Bronchial epithelial cell (primary cell): ENCODE measurements around the gene THBS1. TPM values are rescaled to one million over a fixed set of nuclear protein-coding genes. Genes with fewer than 3 reads are reported as not detected.
A peak's percentile ranks its signal among the peaks of the same experiment; 100 is the strongest.

ENCODE experiments used
- DNase-seq: peaks from one replicate; pipeline ENCODE4 v3.0.0-alpha.2; 2010; ENCODE audit warnings: low read depth
- FAIRE-seq: peaks from 2 replicates; lab custom pipeline; 2011; peaks lifted over from hg19 to GRCh38; lab: Jason Lieb, UNC
- H3K27me3 ChIP-seq: 2 replicates; pipeline ENCODE4 v1.5.1; 2011; ENCODE audit warnings: low read length; ENCODE audit not compliant: control insufficient read depth, insufficient read depth
- H3K36me3 ChIP-seq: 2 replicates; pipeline ENCODE4 v1.5.1; 2011; ENCODE audit warnings: low read length; ENCODE audit not compliant: control insufficient read depth, insufficient read depth
- H3K4me3 ChIP-seq: 2 replicates; pipeline ENCODE4 v1.5.1; 2011; ENCODE audit warnings: mild to moderate bottlenecking, low read depth, low read length, control low read depth
- total RNA-seq: library from RNA; depleted of rRNA; stranded (reverse); fragments of >200 nt; gene quantifications from 2 replicates; pipeline ENCODE4 v1.2.1, GENCODE V29; 2014
- TF ChIP-seq, protein P1 (sequence below): IDR thresholded peaks from 2 replicates; pipeline ENCODE4 v1.5.1; 2011; ENCODE audit warnings: mild to moderate bottlenecking, moderate library complexity, low read length, control low read depth, inconsistent platforms; ENCODE audit not compliant: insufficient read depth, severe bottlenecking

Gene THBS1
- total RNA-seq, 1 donor from 2014 or later = 162 TPM

DNA sequence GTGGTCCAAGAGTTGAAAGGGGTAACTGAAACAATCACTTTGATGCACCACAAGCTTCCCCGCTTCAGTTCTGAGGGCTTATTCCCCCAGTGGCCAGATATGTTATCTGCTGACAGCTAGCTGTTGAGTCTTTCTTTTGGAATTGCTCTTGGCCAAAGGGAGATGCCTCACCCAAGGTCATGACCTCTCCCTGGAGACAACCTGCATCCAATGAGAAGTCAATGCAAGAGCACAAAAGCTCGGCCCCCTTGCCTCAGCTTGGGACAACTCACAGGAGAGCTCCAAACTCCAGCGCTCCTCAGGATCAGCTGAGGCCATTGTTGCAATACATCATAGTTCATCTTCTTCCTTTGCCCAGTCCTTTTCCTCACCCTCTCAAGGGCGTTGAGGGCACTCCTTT is 31.0 kb upstream of the THBS1 start:
- Histone ChIP-seq H3K4me3 (no peak overlapping the region), H3K27me3 (no peaks in the 10 kb centered on the region), H3K36me3 (no peaks in the 10 kb centered on the region)
- FAIRE-seq (no peak), DNase-seq (no peak)
- TF ChIP-seq, protein P1, sequence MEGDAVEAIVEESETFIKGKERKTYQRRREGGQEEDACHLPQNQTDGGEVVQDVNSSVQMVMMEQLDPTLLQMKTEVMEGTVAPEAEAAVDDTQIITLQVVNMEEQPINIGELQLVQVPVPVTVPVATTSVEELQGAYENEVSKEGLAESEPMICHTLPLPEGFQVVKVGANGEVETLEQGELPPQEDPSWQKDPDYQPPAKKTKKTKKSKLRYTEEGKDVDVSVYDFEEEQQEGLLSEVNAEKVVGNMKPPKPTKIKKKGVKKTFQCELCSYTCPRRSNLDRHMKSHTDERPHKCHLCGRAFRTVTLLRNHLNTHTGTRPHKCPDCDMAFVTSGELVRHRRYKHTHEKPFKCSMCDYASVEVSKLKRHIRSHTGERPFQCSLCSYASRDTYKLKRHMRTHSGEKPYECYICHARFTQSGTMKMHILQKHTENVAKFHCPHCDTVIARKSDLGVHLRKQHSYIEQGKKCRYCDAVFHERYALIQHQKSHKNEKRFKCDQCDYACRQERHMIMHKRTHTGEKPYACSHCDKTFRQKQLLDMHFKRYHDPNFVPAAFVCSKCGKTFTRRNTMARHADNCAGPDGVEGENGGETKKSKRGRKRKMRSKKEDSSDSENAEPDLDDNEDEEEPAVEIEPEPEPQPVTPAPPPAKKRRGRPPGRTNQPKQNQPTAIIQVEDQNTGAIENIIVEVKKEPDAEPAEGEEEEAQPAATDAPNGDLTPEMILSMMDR = no peak

DNA sequence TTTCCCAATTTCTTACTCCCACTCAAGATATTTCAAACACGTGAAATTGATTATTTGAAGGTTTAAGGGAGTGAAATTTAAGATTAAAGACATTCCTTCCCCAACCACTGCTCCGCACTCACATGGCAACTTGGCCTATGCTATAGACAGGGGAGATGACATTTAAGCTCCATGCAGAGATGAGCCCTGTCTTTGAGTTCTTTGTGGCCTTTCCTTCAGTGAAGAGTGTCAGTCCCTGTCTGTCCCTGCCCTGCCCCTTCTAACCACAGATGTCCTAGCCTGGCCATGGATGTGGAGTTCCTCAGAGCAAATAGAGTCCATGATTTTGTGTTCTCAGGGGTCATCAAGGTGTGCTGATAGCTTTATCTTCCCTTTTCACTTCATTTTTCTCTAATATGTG is 29.4 kb upstream of the THBS1 start:
- no peaks in the 10 kb centered on the region for H3K36me3 ChIP-seq
- no peak overlapping the region for H3K4me3 ChIP-seq
- no peaks in the 10 kb centered on the region for H3K27me3 ChIP-seq
- no peak for DNase-seq
- FAIRE-seq = no peak
- TF ChIP-seq, protein P1 = no peak

DNA sequence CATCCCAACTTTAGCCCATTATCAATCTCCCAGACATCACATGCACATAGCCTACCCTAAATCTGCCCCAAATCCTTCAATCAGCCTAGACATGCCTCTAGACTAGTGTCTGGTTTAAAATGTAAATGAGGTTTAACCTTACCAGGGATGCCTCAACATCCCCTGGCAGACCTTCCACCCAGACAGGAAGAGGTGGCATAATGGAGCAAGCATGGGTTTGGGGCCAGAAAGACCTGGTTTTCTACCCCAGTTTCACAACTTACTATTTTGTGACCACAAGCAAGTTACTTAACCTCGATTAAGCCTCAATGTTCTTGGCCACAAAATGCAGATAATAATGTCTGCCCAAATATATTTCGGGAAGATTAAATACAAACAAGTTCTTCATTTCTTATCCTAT is 28.3 kb upstream of the THBS1 start:
- Histone ChIP-seq H3K4me3 (no peak overlapping the region), H3K27me3 (no peaks in the 10 kb centered on the region), H3K36me3 (no peaks in the 10 kb centered on the region)
- FAIRE-seq (peak; percentile 58), DNase-seq (no peak)
- TF ChIP-seq, protein P1 = no peak

DNA sequence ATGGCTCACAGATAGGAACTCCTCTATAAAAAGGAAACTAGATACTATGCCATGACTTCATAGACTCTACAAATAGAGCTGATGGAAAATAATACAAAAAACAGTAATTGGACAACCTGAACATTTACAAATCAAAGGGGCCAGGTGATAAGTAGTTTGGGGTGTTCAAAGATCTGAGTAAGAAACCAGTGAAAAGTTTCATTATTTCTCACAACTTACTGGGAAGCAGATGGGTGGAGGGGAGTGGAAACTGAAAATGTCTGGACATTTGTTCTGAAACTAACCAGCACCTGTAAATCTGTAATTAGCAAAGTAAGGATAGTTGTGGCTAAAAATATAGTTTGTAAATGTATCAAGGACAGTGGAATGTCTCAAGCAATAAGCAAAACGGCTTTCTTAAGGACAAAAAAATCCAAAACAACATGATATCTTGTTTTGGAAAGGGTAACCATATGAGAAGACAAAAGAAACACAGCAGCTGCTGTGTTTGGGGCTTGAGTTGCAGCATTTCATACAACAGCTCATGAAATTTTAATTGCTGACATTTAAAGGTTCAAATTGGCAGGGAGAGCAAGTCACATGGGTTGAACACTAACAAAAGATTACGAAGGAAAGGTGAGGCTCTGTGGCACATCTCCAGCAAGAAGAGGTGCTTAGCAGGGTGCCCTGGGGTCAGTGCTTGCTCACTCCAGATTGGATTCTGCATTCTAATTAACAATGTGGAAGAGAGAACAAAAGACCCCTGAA is 26.8 kb upstream of the THBS1 start:
- no peaks in the 10 kb centered on the region for H3K27me3 ChIP-seq
- TF ChIP-seq, protein P1 = no peak
- FAIRE-seq = no peak
- H3K36me3 ChIP-seq = no peaks in the 10 kb centered on the region
- DNase-seq = peak; percentile 34
- no peak overlapping the region for H3K4me3 ChIP-seq

DNA sequence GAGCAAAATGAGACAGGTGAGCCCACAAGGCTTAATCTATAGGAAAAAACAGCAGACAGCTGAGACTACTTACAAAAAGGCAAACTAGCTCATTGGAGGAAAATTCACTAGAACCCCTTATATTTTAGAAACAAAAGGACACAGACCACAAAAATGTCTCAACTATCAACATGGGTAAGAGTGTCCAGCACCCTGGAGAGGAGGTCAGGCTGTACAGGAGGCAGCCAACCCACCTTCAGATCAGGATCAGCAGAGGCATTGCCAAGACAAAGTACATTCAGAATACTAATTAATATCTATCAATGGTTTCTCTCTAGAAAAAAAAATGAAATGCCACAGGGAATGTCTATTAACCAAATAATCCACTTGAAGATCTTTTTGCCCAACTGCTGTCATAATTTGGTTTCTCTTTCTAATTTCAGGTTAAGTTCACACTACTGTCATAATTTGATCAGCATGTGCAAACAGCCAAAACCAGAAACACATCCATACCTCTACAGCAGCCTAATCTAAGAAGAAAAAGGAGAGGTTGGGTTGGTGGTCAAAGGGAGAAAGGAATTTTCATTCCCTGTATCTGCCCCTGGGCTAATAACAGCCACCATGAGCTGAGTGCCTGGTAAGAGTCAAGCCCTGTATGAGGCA is 26.0 kb upstream of the THBS1 start:
- no peaks in the 10 kb centered on the region for H3K36me3 ChIP-seq
- DNase-seq (no peak), FAIRE-seq (no peak)
- TF ChIP-seq, protein P1 = no peak
- H3K27me3 ChIP-seq = no peaks in the 10 kb centered on the region
- H3K4me3 ChIP-seq = no peak overlapping the region
